Measurements from ENCODE around the gene ZNFX1.

DNA sequence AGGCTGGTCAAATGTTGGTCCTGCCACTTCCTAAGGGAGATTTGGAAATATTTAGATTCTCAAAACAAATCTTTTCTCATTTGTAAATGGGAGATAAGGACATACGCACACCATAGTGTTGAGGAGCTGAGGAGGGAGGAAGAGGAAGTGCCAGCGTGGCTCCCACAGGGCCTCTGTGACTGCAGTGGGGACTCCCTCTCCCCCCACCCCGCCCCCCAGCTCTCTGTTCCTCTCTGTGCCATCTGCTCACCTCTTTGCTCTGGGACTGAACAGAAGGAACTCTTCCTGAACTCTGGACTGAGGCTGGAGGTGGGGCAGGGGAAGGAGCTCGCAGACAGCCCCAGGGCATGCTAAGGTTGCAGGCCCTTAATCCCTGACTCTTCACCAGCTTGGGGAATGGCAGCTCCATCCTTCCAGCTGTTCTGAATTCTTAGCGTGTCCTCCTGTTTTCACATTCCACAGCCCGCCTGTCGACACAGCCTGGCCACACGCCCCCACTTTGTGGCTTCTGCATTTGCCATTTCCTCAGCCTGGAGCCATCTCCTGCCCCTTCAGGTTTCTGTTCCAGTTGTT, 47.2 kb downstream of the ZNFX1 start:
- TF ChIP-seq, protein P1, sequence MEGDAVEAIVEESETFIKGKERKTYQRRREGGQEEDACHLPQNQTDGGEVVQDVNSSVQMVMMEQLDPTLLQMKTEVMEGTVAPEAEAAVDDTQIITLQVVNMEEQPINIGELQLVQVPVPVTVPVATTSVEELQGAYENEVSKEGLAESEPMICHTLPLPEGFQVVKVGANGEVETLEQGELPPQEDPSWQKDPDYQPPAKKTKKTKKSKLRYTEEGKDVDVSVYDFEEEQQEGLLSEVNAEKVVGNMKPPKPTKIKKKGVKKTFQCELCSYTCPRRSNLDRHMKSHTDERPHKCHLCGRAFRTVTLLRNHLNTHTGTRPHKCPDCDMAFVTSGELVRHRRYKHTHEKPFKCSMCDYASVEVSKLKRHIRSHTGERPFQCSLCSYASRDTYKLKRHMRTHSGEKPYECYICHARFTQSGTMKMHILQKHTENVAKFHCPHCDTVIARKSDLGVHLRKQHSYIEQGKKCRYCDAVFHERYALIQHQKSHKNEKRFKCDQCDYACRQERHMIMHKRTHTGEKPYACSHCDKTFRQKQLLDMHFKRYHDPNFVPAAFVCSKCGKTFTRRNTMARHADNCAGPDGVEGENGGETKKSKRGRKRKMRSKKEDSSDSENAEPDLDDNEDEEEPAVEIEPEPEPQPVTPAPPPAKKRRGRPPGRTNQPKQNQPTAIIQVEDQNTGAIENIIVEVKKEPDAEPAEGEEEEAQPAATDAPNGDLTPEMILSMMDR (IDR thresholded peaks at IDR 0.05) = no peak
- TF ChIP-seq POLR2A (IDR thresholded peaks at IDR 0.05) = no peak

All from body of pancreas (tissue), 4 donors.